A549 (cell line): ENCODE data around the gene PCDH11X.
"Not testable (repeated sequence)": the region's sequence is repeated elsewhere in the genome, so short reads cannot be mapped to it uniquely, and the experiment has no call there.

Experiments used
- CBX2 ChIP-seq: fragments of 200-600 bp; sonication (generic); IDR thresholded peaks from 2 replicates; pipeline ENCODE4 v1.6.1; 2016; ENCODE audit warnings: low read depth, mild to moderate bottlenecking, borderline replicate concordance
- CTCF ChIP-seq: fragments of >200 bp; sonication (Bioruptor Twin); formaldehyde crosslinking; IDR thresholded peaks from 3 replicates; pipeline ENCODE4 v1.5.1; 2016
- RCOR1 ChIP-seq: fragments of 150-350 bp; IDR thresholded peaks from 2 replicates; pipeline ENCODE4 v1.6.1; 2014; ENCODE audit warnings: antibody characterized with exemption, low read length, low read depth
- USF2 ChIP-seq: fragments of 450-650 bp; IDR thresholded peaks from 2 replicates; pipeline ENCODE4 v1.6.1; 2014; ENCODE audit warnings: antibody characterized with exemption

- TF ChIP-seq RCOR1, CTCF, USF2, CBX2: not testable (repeated sequence)
These were observed 8.3 kb upstream of the PCDH11X start for GRCh38 chrX:91770619-91771488.
